GM10266 (cell line): ENCODE measurements around the gene C5orf46.
"Not testable (repeated sequence)": the region's sequence is repeated elsewhere in the genome, so short reads cannot be mapped to it uniquely, and the experiment has no call there.

Experiments used
- DNase-seq: peaks from one replicate; pipeline ENCODE4 v3.0.0; 2012; ENCODE audit errors: extremely low spot score
- TF ChIP-seq, protein P1 (sequence below): IDR thresholded peaks from 2 replicates; pipeline ENCODE4 v1.5.1; 2012; ENCODE audit warnings: mild to moderate bottlenecking, low read depth; ENCODE audit not compliant: control insufficient read depth, insufficient read depth; ENCODE audit errors: missing control alignments

Gene C5orf46

DNA sequence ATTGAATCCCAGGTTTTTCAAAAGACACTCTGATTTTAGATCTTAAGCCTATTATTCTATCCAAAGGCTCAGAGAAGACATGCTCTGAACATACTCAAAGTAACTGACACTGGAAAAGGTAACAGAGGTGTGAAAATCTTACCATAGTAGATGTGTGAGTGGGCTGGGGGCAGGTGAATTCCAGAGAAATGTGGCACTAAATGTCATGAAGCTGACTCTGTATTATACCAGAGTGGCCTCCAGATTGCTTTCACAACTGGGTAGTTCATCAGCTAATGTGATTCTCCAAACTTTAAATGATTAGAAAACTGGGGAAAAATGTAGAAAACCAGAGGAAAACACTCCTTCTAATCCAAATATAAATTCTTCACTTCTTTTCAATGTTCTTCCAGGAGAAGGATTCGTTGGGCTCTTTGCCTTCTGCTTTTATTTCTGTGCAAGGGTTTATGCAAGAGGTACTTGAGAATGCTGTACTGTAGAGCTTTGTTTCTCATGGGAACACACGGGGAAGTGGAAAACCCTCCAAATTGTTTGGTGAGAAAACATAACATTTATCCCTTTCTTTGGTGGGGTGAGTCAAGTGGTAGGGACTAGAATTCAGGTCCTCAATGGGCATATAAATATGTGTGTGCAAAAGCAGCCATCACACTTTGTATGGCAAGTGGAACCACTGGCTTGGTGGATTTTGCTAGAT is 28.1 kb downstream of the C5orf46 start, which contains the start of gene SCGB3A2:
Gene SCGB3A2 (plus strand): TSS at position 646 of the 694 bp plus-strand sequence. CDS start 93 bp downstream, outside the sequence.
- TF ChIP-seq, protein P1, sequence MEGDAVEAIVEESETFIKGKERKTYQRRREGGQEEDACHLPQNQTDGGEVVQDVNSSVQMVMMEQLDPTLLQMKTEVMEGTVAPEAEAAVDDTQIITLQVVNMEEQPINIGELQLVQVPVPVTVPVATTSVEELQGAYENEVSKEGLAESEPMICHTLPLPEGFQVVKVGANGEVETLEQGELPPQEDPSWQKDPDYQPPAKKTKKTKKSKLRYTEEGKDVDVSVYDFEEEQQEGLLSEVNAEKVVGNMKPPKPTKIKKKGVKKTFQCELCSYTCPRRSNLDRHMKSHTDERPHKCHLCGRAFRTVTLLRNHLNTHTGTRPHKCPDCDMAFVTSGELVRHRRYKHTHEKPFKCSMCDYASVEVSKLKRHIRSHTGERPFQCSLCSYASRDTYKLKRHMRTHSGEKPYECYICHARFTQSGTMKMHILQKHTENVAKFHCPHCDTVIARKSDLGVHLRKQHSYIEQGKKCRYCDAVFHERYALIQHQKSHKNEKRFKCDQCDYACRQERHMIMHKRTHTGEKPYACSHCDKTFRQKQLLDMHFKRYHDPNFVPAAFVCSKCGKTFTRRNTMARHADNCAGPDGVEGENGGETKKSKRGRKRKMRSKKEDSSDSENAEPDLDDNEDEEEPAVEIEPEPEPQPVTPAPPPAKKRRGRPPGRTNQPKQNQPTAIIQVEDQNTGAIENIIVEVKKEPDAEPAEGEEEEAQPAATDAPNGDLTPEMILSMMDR, result no peak
- no peak for DNase-seq

DNA sequence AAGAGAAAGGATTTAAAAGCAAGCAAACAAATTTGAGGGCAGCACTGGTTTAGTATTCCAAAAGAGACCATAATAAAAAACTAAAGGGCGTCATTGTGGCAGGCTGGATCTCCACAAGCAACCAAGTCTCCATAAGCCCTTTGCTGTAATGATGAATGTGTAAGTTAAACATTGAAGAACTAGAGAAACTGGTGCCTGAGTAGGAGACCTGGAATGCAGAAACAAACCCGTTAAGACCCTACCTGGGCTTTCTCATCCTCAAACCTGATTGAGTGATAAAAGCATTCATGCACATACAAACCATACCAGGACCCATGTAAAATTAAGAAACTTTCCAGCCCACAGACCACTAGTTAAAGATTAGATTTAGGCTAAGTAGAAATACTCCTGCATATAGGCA is 29.7 kb downstream of the C5orf46 start:
- no peak for DNase-seq
- TF ChIP-seq, protein P1, result no peak

DNA sequence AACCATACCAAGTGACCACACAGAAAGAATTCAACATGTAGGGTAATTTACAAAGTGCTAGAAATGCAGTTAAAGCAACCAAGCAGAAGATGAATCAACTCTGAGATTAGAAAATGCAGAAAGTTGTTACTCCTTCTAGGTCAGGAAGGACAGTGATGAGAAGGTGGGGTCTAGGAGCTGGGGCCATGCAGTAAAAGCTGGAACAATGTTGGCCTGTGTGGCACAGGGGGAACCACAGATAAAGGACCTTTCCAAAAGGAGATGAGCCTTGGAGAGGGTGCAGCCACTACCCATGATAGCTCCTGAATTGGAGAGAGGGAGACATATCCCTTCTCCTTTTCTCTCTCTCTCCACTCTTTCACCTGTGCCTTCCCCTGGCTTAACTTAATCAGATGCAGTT is 30.2 kb downstream of the C5orf46 start:
- no peak for DNase-seq
- TF ChIP-seq, protein P1, result no peak

DNA sequence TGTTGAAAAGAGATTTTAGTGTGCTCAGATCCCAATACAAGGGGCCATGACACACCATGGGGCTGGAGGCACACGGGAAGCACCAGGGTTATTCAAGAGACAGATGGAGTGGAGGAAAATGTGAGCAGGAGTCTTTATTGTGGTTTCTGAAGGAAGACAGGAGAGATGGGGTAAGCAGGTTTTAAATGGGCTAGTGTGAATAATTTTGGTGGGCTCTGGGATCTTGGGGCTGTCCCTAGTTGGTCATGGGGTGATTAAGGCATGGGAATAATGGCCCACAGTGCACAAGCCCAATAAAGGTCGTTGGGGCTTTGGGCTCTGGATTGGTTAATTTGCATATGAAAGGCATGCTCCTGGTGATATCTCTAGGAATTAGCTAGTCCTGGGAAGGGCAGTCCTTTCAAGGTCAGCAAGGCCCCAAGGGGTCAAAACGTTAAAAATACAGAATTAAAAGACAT is 31.4 kb downstream of the C5orf46 start:
- TF ChIP-seq, protein P1, result no peak

DNA sequence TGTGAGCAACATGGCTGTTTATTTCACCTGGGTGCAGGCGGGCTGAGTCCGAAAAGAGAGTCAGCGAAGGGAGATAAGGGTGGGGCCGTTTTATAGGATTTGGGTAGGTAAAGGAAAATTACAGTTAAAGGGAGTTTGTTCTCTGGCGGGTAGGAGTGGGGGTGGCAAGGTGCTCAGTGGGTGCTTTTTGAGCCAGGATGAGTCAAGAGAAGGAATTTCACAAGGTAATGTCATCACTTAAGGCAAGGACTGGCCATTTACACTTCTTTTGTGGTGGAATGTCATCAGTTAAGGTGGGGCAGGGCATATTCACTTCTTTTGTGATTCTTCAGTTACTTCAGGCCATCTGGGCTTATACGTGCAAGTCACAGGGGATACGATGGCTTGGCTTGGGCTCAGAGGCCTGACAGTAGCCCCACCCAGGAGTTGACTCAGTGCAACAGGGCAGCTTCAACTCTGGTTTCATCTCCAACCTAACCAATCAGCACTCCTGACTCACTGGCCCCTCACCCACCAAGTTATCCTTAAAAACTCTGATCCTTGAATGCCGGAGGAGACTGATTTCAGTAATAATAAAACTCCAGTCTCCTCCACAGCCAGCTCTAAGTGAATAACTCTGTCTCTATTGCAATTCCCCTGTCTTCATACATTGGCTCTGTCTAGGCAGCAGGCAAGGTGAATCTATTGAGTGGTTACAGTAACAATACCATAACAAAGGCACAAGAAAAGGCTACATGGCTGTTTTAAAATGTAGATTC is 32.0 kb downstream of the C5orf46 start:
- DNase-seq, result not testable (repeated sequence)

More for the DNA sequence above, 31.4 kb downstream of the C5orf46 start:
- DNase-seq, result no peak

DNA sequence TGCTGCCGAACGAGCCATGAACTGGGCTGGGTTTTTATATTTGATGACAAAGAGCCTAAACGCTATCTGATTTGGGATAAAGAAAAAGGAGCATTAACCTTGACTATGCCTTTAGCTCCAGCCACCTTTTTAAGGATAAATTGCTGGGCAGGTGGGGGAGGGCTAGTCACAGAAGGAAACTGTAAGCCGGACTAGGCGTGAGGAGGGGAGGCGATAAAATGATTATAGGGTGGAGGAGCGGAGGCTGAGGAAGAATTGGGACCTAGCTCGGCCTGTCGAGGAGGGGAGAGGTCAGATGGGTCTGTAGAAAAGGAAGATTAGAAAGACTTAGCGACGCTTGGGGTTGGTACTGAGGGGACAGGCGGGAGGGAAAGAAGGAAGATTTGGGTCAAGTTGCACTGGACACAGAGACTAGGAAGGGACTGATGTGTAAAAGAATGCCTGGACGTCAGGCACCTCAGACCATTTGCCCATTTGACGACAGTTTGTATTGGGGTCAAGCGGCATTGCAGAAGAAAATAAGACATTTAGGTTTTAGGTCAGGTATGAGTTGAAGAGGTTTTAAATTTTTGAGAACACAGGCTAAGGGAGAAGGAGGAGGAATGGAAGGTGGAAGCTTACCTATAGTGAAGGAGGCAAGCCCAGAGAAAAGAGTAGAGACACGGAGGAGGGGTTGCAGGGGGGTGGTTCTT is 33.4 kb downstream of the C5orf46 start:
- not testable (repeated sequence) for DNase-seq

DNA sequence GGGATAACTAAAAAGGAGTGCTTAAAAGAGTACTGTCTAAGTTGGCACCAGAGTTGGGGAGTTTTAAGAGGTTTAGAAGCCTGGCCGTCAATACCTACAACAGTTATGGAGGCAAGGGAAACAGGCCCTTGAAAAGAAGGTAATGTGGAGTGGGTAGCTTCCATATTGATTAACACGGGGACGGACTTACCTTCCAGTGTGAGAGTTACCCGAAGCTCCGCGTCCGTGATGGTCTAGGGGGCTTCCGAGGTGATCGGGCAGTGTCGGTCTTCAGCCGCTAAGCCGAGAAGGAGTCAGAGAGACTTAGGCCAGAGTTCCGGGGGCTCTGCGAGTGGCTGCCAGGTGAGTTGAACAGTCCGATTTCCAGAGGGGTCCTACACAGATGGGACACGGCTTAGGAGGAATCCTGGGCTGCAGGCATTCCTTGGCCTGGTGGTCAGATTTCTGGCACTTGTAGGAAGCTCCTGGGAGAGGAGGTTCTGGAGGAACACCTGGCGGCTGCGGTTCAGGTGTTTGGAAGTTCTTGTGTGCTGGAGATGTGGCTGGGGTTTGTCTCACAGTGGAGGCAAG is 34.3 kb downstream of the C5orf46 start:
- not testable (repeated sequence) for DNase-seq

DNA sequence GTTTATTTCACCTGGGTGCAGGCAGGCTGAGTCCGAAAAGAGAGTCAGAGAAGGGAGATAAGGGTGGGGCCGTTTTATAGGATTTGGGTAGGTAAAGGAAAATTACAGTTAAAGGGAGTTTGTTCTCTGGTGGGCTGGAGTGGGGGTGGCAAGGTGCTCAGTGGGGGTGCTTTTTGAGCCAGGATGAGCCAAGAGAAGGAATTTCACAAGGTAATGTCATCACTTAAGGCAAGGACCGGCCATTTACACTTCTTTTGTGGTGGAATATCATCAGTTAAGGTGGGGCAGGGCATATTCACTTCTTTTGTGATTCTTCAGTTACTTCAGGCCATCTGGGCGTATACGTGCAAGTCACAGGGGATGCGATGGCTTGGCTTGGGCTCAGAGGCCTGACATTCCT is 36.4 kb downstream of the C5orf46 start:
- DNase-seq, result not testable (repeated sequence)

DNA sequence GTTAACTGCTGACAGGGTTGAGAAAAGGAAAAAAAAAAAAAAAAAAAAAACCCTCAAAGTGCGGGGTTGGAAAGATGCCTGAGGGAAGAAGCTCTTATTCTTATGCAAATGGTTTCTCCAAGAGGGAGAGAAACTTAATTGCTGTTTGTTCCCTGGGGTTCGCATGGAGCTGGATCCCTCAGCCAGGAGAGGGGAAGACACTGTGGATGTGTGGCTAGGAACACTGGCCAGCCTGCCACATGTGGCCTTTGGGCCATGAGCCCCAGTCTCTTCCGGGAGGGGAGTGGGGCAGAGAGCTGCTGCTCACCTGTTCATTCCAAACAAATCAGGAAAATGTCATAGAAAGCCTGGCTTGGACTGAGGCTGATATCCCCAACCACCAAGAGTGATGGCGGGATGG is 37.2 kb downstream of the C5orf46 start:
- TF ChIP-seq, protein P1, result no peak

More for the DNA sequence above, 37.2 kb downstream of the C5orf46 start:
- no peak for DNase-seq
